Parathyroid adenoma (tissue), 2 donors: ENCODE measurements around the gene ADCY1.

Experiments used
- H2AFZ ChIP-seq: fragments of 300-600 bp; sonication (generic); one replicate; pipeline ENCODE4 v1.7.0; 2017; ENCODE audit warnings: antibody characterized with exemption, mild to moderate bottlenecking
- H3K27ac ChIP-seq: fragments of 300-600 bp; sonication (generic); one replicate; pipeline ENCODE4 v1.7.0; 2017
- H3K27me3 ChIP-seq: fragments of 300-600 bp; sonication (generic); one replicate; pipeline ENCODE4 v1.7.0; 2017; ENCODE audit warnings: low read length; ENCODE audit not compliant: control insufficient read depth, insufficient read depth
- H3K36me3 ChIP-seq: fragments of 300-600 bp; sonication (generic); one replicate; pipeline ENCODE4 v1.7.0; 2017; ENCODE audit warnings: low read length; ENCODE audit not compliant: control insufficient read depth, insufficient read depth
- H3K4me1 ChIP-seq: fragments of 300-600 bp; sonication (generic); one replicate; pipeline ENCODE4 v1.7.0; 2017; ENCODE audit warnings: control low read depth
- H3K4me2 ChIP-seq: fragments of 300-600 bp; sonication (generic); one replicate; pipeline ENCODE4 v1.7.0; 2017; ENCODE audit warnings: low read length
- H3K4me3 ChIP-seq: fragments of 300-600 bp; sonication (generic); one replicate; pipeline ENCODE4 v1.7.0; 2017; ENCODE audit warnings: low read depth, low read length
- H3K79me2 ChIP-seq: fragments of 300-600 bp; sonication (generic); one replicate; pipeline ENCODE4 v1.7.0; 2017; ENCODE audit warnings: control low read depth
- H3K9ac ChIP-seq: fragments of 300-600 bp; sonication (generic); one replicate; pipeline ENCODE4 v1.7.0; 2017; ENCODE audit warnings: mild to moderate bottlenecking
- H3K9me3 ChIP-seq: fragments of 300-600 bp; sonication (generic); one replicate; pipeline ENCODE4 v1.7.0; 2017; ENCODE audit warnings: low read length; ENCODE audit not compliant: control insufficient read depth
- TF ChIP-seq, protein P1 (sequence below): fragments of 300-600 bp; sonication (generic); IDR thresholded peaks from one replicate; pipeline ENCODE4 v1.7.0; 2017; ENCODE audit warnings: antibody characterized with exemption, mild to moderate bottlenecking
- donor health status: primary hyperparathyroidism.

The ADCY1 gene

DNA sequence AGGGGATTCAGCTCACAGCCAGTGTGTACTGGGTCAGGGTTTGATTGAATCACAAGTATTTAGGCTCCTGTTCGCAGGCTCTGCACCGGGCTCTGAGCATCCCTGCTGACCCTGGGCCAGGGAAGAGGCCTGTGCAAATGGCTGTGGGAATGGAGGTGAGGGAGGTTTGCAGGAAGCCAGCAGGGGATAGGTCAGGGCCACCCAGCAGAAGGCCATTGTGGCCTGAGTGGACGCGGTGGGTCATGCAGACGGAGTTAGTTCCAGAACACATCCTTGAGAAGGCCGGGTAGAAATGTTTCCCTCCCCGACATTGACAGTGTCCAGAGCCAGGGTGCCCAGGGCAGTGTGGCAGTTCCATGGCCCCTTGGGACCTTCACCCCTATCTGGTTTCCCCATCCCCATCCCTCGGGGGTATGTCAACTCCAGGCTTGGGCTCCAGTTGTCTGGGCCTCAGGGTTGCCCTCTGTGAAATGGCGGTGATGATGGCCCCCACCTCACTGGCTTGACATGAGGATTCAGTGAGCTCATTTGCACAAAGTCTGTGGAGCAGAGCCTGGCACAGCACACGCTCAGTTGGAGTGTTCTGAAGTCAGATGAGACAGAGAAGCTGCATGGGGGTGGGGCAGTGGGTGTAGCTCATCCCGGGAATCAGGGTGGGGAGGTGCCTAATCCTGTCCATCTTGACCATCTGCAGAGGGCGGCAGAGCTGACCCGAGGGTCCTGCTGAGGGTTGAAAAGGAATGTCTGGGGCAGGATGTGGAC, 107.6 kb downstream of the ADCY1 start:
- no peak overlapping the region for H3K4me3 ChIP-seq
- H3K79me2 ChIP-seq = no peaks in the 10 kb centered on the region
- no peaks in the 10 kb centered on the region for H3K4me1 ChIP-seq
- no peaks in the 10 kb centered on the region for H3K27me3 ChIP-seq
- H3K9me3 ChIP-seq = no peaks in the 10 kb centered on the region
- H3K4me2 ChIP-seq = no peak overlapping the region
- no peak overlapping the region for H2AFZ ChIP-seq
- H3K9ac ChIP-seq = no peak overlapping the region
- no peaks in the 10 kb centered on the region for H3K36me3 ChIP-seq
- H3K27ac ChIP-seq = no peak overlapping the region
- TF ChIP-seq, protein P1, sequence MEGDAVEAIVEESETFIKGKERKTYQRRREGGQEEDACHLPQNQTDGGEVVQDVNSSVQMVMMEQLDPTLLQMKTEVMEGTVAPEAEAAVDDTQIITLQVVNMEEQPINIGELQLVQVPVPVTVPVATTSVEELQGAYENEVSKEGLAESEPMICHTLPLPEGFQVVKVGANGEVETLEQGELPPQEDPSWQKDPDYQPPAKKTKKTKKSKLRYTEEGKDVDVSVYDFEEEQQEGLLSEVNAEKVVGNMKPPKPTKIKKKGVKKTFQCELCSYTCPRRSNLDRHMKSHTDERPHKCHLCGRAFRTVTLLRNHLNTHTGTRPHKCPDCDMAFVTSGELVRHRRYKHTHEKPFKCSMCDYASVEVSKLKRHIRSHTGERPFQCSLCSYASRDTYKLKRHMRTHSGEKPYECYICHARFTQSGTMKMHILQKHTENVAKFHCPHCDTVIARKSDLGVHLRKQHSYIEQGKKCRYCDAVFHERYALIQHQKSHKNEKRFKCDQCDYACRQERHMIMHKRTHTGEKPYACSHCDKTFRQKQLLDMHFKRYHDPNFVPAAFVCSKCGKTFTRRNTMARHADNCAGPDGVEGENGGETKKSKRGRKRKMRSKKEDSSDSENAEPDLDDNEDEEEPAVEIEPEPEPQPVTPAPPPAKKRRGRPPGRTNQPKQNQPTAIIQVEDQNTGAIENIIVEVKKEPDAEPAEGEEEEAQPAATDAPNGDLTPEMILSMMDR = no peak

DNA sequence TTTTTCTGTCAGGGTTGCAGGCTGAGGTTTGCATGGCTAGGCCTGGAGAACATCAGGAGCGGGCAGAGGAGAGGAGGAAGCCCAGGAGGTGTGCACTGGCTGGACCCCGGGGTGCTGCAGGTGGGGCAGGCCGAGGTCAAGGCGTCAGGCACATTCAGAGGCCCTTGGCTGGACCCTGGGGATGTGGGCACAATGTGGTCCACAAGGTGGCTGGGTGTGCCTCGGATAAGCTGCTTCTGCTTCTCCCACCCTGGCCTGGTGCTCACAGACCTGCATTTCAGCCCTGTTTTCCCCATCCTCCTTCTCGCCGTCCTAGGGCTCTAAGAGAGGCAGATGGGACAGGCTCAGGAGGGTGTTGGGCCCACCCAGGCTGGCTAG, 108.2 kb downstream of the ADCY1 start:
- Histone ChIP-seq H3K4me3 (no peak overlapping the region), H3K36me3 (no peaks in the 10 kb centered on the region), H3K4me2 (no peak overlapping the region), H3K9me3 (no peaks in the 10 kb centered on the region), H3K79me2 (no peaks in the 10 kb centered on the region), H3K9ac (no peak overlapping the region), H2AFZ (no peak overlapping the region), H3K27me3 (no peaks in the 10 kb centered on the region), H3K4me1 (no peaks in the 10 kb centered on the region), H3K27ac (no peak overlapping the region)
- TF ChIP-seq, protein P1 = no peak

DNA sequence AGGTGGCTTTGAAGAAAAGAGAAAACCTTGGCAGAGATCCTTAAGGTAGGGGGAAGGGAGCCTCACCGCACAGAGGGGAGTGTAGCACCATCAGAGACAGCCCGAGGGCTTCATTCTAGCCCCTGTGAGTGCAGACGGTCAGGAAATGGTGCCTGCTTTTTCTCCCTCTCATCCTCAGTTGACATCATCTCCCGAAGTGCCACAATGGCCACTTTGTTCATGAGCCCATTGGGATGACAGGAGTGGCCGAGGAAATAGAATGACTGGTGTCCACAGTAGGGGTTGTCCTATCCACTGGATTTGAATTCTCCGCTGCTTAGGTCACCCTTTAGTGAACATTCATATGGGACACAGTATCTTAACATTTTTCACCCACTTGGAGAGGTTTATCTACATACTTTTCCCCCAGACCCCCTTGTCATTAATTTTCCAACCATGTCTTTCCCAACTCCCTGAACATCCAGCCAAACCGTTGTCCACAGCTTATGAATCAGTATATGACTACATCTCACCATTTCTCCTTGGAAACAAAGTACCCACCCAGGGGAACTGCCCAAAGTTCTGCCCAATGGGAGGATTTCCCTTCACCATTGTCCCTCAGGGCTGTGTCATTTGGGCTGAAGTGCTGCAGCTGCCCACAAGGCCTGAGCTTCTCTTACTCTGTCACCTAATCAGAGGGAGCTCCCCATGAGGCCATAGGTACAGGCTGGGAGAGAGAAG, 108.8 kb downstream of the ADCY1 start:
- no peak overlapping the region for H2AFZ ChIP-seq
- no peak overlapping the region for H3K27ac ChIP-seq
- H3K4me1 ChIP-seq = no peaks in the 10 kb centered on the region
- no peaks in the 10 kb centered on the region for H3K27me3 ChIP-seq
- no peaks in the 10 kb centered on the region for H3K79me2 ChIP-seq
- TF ChIP-seq, protein P1 = no peak
- H3K9me3 ChIP-seq = no peaks in the 10 kb centered on the region
- H3K4me2 ChIP-seq = no peak overlapping the region
- H3K9ac ChIP-seq = no peak overlapping the region
- no peak overlapping the region for H3K4me3 ChIP-seq
- H3K36me3 ChIP-seq = no peaks in the 10 kb centered on the region

DNA sequence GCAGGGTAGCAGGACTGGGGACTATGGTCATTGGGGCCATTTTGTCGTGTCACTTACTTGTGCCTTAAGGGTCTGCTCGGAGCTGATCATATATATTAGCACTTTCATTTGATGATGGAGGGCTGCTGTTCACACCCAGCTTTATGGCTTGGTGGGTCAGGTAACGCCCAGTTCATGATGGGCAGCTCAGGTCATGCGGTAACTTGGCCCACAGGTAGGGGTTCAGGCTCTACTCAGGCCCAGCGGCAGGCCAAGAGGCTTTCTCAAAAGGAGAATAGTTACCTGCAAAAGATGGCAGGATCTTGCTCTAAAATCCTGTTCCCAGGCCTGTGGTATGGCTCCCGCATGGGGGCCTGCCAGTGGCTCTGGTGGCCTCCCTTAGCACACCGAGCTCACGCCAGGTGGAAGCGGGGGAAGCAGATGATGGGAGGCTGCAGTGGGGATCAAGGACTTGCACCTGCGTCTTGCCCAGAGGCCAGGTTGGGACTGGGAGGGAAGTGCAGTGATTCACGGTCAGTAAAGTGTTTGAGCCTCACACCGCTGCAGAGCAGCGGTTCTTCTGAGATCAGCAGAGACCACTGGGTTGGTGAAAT, 109.5 kb downstream of the ADCY1 start:
- H3K27me3 ChIP-seq = no peaks in the 10 kb centered on the region

More for the DNA sequence above, 109.5 kb downstream of the ADCY1 start:
- no peak overlapping the region for H2AFZ ChIP-seq
- no peak overlapping the region for H3K9ac ChIP-seq
- H3K9me3 ChIP-seq = no peaks in the 10 kb centered on the region
- H3K27ac ChIP-seq = no peak overlapping the region
- TF ChIP-seq, protein P1 = no peak
- no peaks in the 10 kb centered on the region for H3K36me3 ChIP-seq
- H3K4me1 ChIP-seq = no peaks in the 10 kb centered on the region
- H3K79me2 ChIP-seq = no peaks in the 10 kb centered on the region
- no peak overlapping the region for H3K4me2 ChIP-seq
- H3K4me3 ChIP-seq = no peak overlapping the region
